COLO829 (cell line): ENCODE data around the gene SPRR2A.
"Not testable (repeated sequence)": the region's sequence is repeated elsewhere in the genome, so short reads cannot be mapped to it uniquely, and the experiment has no call there.

Experiments
- DNase-seq: peaks from one replicate; pipeline ENCODE4 v3.0.0; 2012; ENCODE audit warnings: low spot score

Gene SPRR2A

GRCh38 chr1:153024413-153024812 lies 32.9 kb downstream of the SPRR2A start:
- no peak for DNase-seq

GRCh38 chr1:153023109-153023508 lies 34.2 kb downstream of the SPRR2A start:
- DNase-seq, result no peak

GRCh38 chr1:153022340-153022739 lies 35.0 kb downstream of the SPRR2A start:
- DNase-seq, result not testable (repeated sequence)

DNA sequence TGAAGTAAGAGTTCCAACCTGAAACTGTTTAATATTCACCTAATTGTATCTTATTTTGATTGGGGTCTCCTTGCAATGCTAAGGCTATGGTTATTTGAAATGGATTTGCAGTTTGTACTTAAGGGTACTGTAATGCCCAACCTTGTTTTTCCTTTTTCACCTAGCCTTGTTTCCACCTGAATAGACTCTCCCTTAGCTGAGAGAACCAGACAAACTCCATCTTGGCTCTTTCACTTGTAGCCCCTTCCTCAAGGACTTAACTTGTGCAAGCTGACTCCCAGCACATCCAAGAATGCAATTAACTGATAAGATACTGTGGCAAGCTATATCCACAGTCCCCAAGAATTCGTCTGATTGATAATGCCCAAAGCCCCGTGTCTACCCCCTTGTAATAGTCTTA lies 35.5 kb downstream of the SPRR2A start:
- not testable (repeated sequence) for DNase-seq

GRCh38 chr1:153011235-153011758 lies 46.0 kb downstream of the SPRR2A start:
- not testable (repeated sequence) for DNase-seq
